Activated CD4-positive, alpha-beta T cell treated with anti-CD3 and anti-CD28 coated beads, Interleukin-2, amount 50 U/mL, for 16 hours (primary cell): ENCODE measurements around the gene FBN1.

Source experiments
- DNase-seq: peaks from one replicate; pipeline ENCODE4 v3.0.0-alpha.2; 2020

The FBN1 gene

GRCh38 chr15:48462688-48463087, 182.8 kb downstream of the FBN1 start:
- no peak for DNase-seq

GRCh38 chr15:48459571-48460442, 185.7 kb downstream of the FBN1 start:
- DNase-seq: no peak

- DNase-seq: no peak
Observed at GRCh38 chr15:48458876-48459275, 186.6 kb downstream of the FBN1 start.

- DNase-seq: no peak
Observed at GRCh38 chr15:48456134-48456533, 189.4 kb downstream of the FBN1 start.

GRCh38 chr15:48451736-48452135, 193.8 kb downstream of the FBN1 start:
- DNase-seq: no peak

GRCh38 chr15:48451241-48451640, 194.3 kb downstream of the FBN1 start:
- no peak for DNase-seq

- no peak for DNase-seq
Observed at GRCh38 chr15:48449734-48450133, 195.8 kb downstream of the FBN1 start.

GRCh38 chr15:48447657-48448056, 197.9 kb downstream of the FBN1 start:
- DNase-seq: no peak

GRCh38 chr15:48447058-48447457, 198.5 kb downstream of the FBN1 start:
- no peak for DNase-seq

GRCh38 chr15:48442011-48442410, 203.5 kb downstream of the FBN1 start:
- no peak for DNase-seq

GRCh38 chr15:48440084-48440483, 205.4 kb downstream of the FBN1 start:
- DNase-seq: no peak

GRCh38 chr15:48437178-48437577, 208.3 kb downstream of the FBN1 start:
- no peak for DNase-seq

GRCh38 chr15:48435321-48435720, 210.2 kb downstream of the FBN1 start:
- no peak for DNase-seq

- peak; percentile 41 for DNase-seq
Observed at GRCh38 chr15:48433226-48433886, 212.2 kb downstream of the FBN1 start.

GRCh38 chr15:48432688-48433087, 212.8 kb downstream of the FBN1 start:
- DNase-seq: no peak

- no peak for DNase-seq
Observed at GRCh38 chr15:48427960-48428547, 217.5 kb downstream of the FBN1 start.

GRCh38 chr15:48427479-48427878, 218.0 kb downstream of the FBN1 start:
- DNase-seq: no peak

GRCh38 chr15:48426941-48427340, 218.6 kb downstream of the FBN1 start:
- DNase-seq: no peak

- DNase-seq: no peak
Observed at GRCh38 chr15:48426044-48426443, 219.5 kb downstream of the FBN1 start.

- no peak for DNase-seq
Observed at GRCh38 chr15:48425051-48425450, 220.5 kb downstream of the FBN1 start.

- no peak for DNase-seq
Observed at GRCh38 chr15:48423896-48424475, 221.5 kb downstream of the FBN1 start.

- no peak for DNase-seq
Observed at GRCh38 chr15:48423342-48423741, 222.2 kb downstream of the FBN1 start.

- DNase-seq: no peak
Observed at GRCh38 chr15:48422401-48422800, 223.1 kb downstream of the FBN1 start.

- DNase-seq: no peak
Observed at GRCh38 chr15:48421362-48421761, 224.1 kb downstream of the FBN1 start.
